Cardiac muscle cell (in vitro differentiated cells and primary cell): ENCODE data around the gene CHID1. TPM values are rescaled to one million over a fixed set of nuclear protein-coding genes. Genes with fewer than 3 reads are reported as not detected.
A peak's percentile ranks its signal among the peaks of the same experiment; 100 is the strongest.

ENCODE experiments used
- DNase-seq, 2 donors: peaks; one replicate each; pipeline versions ENCODE4 v3.0.0 to v3.0.0-alpha.2; 2010 to 2017; ENCODE audit warnings: low read depth in 1 of 2, low spot score in 1 of 2
- H3K27ac ChIP-seq: fragments of 200-600 bp; sonication (generic); 2 replicates; pipeline ENCODE4 v1.5.1; 2016
- H3K27me3 ChIP-seq: fragments of 200-600 bp; sonication (generic); 2 replicates; pipeline ENCODE4 v1.6.0; 2016; ENCODE audit warnings: control low read depth
- H3K36me3 ChIP-seq: fragments of 200-600 bp; sonication (generic); 2 replicates; pipeline ENCODE4 v1.5.1; 2016; ENCODE audit warnings: control low read depth
- H3K4me1 ChIP-seq: fragments of 200-600 bp; sonication (generic); 2 replicates; pipeline ENCODE4 v1.8.1; 2017; ENCODE audit warnings: low read depth, mild to moderate bottlenecking, mixed run types
- H3K4me3 ChIP-seq: fragments of 200-600 bp; sonication (generic); 2 replicates; pipeline ENCODE4 v1.5.1; 2016; ENCODE audit warnings: mild to moderate bottlenecking
- H3K9me3 ChIP-seq: fragments of 200-600 bp; sonication (generic); 2 replicates; pipeline ENCODE4 v1.5.1; 2017; ENCODE audit warnings: low read depth, mild to moderate bottlenecking, control low read depth
- polyA plus RNA-seq: library from polyadenylated mRNA; unstranded; fragments of >200 nt; fragmentation: Nextera tagmentation; extraction: Ambion mirVana; gene quantifications from 2 replicates; pipeline ENCODE4 v1.2.1, GENCODE V29; 2016
- total RNA-seq: library from RNA; depleted of rRNA; stranded (reverse); fragments of >200 nt; gene quantifications from 2 replicates; pipeline ENCODE4 v1.2.3, GENCODE V29; 2016
- TF ChIP-seq, protein P1 (sequence below): IDR thresholded peaks from 2 replicates; pipeline ENCODE4 v1.5.1; 2012; ENCODE audit warnings: low read depth, mild to moderate bottlenecking, low read length

CHID1 gene
- total and polyA plus RNA-seq, 2 experiments from 2014 or later: 67.7 to 145 TPM

DNA sequence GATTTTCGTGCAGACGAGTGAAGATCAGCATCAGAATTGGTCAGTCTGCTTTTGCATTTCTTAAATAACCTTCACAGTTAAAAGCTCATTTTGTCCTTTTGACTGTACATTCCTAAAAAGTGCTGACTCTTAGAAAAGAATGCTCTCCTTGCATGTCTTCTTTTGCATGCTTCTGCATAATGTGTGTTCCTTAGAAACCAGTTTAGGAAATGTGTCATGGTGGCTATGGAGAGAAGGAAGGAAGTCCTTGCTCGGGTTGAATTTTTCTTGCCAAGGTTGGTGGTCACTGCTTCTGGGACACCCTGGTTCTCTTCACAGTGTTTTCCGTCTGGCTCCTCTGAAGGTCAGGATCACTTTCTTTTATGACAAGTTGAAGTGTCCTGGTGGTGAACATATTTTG, 21.8 kb upstream of the CHID1 start:
- H3K9me3 ChIP-seq: no peaks in the 10 kb centered on the region
- TF ChIP-seq, protein P1, sequence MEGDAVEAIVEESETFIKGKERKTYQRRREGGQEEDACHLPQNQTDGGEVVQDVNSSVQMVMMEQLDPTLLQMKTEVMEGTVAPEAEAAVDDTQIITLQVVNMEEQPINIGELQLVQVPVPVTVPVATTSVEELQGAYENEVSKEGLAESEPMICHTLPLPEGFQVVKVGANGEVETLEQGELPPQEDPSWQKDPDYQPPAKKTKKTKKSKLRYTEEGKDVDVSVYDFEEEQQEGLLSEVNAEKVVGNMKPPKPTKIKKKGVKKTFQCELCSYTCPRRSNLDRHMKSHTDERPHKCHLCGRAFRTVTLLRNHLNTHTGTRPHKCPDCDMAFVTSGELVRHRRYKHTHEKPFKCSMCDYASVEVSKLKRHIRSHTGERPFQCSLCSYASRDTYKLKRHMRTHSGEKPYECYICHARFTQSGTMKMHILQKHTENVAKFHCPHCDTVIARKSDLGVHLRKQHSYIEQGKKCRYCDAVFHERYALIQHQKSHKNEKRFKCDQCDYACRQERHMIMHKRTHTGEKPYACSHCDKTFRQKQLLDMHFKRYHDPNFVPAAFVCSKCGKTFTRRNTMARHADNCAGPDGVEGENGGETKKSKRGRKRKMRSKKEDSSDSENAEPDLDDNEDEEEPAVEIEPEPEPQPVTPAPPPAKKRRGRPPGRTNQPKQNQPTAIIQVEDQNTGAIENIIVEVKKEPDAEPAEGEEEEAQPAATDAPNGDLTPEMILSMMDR: no peak
- H3K36me3 ChIP-seq: no peaks in the 10 kb centered on the region
- no peak overlapping the region for H3K27ac ChIP-seq
- peak in 1 of 2 donors; percentile 15 for DNase-seq
- peaks cover 6% of the 10 kb centered on the region for H3K4me1 ChIP-seq
- H3K4me3 ChIP-seq: no peak overlapping the region
- no peaks in the 10 kb centered on the region for H3K27me3 ChIP-seq

DNA sequence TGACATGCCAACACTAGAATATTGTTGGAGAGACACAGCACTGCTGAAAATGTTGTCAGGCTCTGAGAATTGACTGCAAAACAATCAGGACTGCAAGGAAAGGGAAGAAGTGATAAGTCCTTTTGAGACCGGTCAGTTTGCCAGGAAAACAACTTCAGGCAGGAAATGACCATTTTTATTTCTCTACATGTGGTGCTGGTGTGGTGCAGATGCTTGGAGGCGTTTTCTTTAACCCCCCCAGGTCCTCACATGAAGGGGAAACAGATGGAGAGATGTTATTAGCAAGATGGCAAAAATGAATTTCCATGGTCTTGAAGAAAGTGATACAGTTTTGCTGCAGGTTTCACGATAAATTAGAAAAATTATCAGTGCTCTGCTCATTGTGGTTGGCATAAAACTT, 20.8 kb upstream of the CHID1 start:
- TF ChIP-seq, protein P1: no peak

DNA sequence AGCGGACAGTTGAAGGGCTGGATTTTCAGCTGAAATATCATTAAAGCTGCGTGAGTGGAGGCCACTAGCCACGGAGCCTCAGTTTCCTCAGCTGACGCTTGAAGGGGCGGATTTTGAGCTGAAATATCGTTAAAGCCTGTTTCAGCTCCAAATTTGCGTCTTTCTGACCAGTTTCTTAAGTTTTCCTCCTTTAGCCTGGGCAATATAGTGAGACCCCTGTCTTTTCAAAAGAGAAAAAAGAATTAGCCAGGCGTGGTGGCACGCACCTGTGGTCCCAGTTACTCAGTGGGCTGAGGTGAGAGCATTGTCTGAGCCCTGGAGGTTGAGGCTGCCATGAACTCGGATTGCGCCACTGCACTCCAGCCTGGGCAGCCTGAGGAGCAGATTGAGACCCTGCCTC, 18.8 kb upstream of the CHID1 start:
- Histone ChIP-seq H3K4me1 (peaks cover 6% of the 10 kb centered on the region), H3K9me3 (no peaks in the 10 kb centered on the region), H3K27me3 (no peaks in the 10 kb centered on the region), H3K4me3 (no peak overlapping the region), H3K27ac (no peak overlapping the region), H3K36me3 (peaks cover 3% of the 10 kb centered on the region)
- DNase-seq: no peak
- TF ChIP-seq, protein P1: no peak

More for the DNA sequence above, 20.8 kb upstream of the CHID1 start:
- DNase-seq: peak in 1 of 2 donors; percentile 65
- H3K36me3 ChIP-seq: peaks cover 3% of the 10 kb centered on the region
- H3K4me3 ChIP-seq: no peak overlapping the region
- no peaks in the 10 kb centered on the region for H3K9me3 ChIP-seq
- H3K27me3 ChIP-seq: no peaks in the 10 kb centered on the region
- no peak overlapping the region for H3K27ac ChIP-seq
- H3K4me1 ChIP-seq: peaks cover 6% of the 10 kb centered on the region

DNA sequence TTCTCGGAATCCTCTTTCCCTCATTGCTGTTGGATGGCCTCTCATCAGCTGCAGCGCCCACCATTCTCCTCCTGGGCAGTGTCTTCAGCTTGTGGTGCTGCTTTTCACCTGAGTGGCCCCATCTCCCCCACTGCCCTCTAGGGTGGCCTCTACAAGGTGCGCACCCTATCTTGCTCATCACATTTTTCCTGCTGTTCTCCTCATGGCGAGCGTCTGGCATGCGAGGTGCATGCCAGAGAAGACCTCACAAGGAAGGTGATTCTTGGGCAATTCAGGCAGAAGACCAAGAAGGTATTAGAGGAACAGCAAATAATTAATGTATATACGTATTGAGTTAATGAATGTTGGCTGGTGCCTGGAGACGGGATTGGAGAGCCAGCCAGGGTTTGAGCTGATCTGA, 18.2 kb upstream of the CHID1 start:
- DNase-seq: no peak
- TF ChIP-seq, protein P1: no peak
- H3K27me3 ChIP-seq: no peaks in the 10 kb centered on the region

DNA sequence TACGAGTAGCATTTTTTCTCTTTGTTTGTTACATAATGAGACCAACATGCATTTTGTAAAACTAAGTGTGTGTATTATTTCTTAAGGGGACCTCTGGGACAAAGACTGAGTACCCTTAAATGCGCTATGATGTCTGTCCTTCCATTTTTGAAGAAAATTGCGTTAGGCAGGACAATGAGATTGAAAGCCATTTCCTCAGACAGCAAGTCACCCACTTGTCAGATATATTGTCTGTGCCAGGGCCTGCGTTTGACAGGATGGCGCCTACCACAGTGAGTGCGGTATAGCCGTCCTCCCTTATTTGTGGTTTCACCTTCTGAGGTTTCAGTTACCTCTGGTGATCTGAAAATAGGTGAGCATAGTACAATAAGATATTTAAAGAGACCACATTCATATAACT, 17.3 kb upstream of the CHID1 start:
- H3K27me3 ChIP-seq: no peaks in the 10 kb centered on the region
- H3K4me1 ChIP-seq: peaks cover 6% of the 10 kb centered on the region
- H3K4me3 ChIP-seq: no peak overlapping the region
- H3K36me3 ChIP-seq: peaks cover 3% of the 10 kb centered on the region
- H3K9me3 ChIP-seq: no peaks in the 10 kb centered on the region
- H3K27ac ChIP-seq: no peak overlapping the region
- no peak for DNase-seq
- TF ChIP-seq, protein P1: no peak

More for the DNA sequence above, 18.2 kb upstream of the CHID1 start:
- Histone ChIP-seq H3K9me3 (no peaks in the 10 kb centered on the region), H3K4me1 (peaks cover 6% of the 10 kb centered on the region), H3K36me3 (peaks cover 3% of the 10 kb centered on the region), H3K27ac (no peak overlapping the region), H3K4me3 (no peak overlapping the region)
